RCC 7860 (cell line): ENCODE results near the gene SPEM3.

Experiments
- DNase-seq: peaks from one replicate; pipeline ENCODE4 v3.0.0-alpha.2; 2015; ENCODE audit warnings: low spot score
- FAIRE-seq: peaks from 2 replicates; lab custom pipeline; 2012; peaks lifted over from hg19 to GRCh38; lab: Jason Lieb, UNC

SPEM3 gene

GRCh38 chr17:7403727-7403976 lies 25.0 kb upstream of the SPEM3 start:
- DNase-seq = no peak
- no peak for FAIRE-seq

DNA sequence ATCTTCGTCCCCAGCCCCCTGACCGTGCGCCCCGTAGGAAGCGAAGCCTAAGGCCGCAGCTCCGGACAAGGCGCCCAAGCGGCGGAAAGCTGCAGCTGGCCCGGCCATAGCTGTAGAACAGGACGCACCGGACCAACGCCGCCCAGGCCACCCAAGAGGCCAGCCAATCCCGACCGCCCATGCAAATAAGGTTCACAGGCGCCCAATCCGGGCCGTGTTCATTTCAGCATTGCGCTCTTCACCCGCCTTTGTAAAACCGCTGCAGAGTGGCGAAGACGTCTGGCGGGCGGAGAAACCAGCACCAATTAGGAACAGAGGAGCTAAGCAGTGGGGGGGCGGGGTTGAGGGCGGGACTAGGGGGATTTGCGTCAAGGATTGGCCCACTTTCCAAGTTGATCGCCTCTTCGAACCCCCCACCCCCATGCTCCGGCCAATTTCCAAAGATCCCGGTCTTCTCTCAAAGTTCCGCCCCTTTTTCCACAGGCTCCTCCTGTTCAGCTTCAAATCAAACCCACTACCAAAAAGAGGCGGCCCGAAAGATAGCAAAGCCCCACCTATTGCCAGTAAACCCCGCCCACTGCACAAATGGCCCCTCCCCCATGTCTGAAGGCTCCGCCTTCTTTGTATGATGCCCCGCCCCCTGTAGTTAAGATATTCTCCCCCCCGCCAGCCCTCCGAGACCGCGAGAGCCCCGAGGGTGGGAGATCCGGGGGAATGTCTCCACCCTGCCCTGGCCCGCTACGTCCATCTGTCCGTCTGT lies 24.5 kb upstream of the SPEM3 start, which contains the start of gene TMEM256:
Gene TMEM256, minus strand, starts transcription at position 121 of the 760 bp plus-strand sequence. Its CDS starts 13 bp downstream, at position 108.
- peak; percentile 90 for FAIRE-seq

GRCh38 chr17:7404737-7405349 lies 23.8 kb upstream of the SPEM3 start:
- DNase-seq = no peak
- FAIRE-seq = no peak

More for the DNA sequence above, 24.5 kb upstream of the SPEM3 start, which contains the start of gene TMEM256:
- peak; percentile 96 for DNase-seq

DNA sequence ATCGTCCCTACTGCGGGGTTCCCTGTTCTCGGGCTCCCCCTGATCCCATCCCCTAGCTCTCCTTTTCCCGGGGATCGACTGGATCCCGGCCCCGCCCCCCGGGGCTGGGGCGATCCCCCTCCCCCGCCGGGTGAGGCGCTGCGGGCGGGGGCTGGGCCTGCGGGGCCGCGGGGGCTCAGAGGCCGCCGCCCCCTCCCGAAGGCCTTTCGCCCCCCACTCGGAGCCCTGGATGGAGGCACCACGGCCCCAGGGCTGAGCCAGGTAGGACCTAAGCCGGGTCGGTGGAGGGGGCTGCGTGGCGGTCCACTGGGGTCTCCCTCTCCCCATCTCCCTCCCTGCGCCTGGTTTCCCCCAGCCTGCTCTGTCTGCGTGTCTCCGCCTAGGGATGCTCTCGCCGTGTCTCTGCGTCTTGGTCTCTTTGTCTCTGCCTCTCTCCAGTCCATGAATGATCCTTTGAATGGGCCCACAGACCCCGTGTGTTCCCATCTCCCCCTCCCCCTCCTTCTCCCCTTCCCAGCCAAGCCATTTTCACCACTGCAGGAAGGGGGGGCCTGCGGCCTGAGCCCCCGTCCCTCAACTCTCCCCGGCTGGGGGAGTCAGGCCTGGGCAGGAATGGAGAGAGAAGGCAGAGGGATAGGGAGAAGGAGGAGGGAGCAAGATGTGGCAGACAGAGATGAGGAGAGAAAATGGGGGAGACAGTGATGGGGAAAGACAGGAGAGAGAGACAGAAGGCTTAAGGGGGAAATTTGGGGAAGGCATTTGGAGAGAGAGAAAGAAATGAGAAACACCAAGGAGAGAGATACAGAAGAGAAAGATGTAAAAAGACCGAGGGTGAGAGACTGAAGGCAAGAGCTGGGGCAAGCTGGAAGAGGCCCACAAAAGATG lies 23.1 kb upstream of the SPEM3 start:
- no peak for DNase-seq
- no peak for FAIRE-seq

DNA sequence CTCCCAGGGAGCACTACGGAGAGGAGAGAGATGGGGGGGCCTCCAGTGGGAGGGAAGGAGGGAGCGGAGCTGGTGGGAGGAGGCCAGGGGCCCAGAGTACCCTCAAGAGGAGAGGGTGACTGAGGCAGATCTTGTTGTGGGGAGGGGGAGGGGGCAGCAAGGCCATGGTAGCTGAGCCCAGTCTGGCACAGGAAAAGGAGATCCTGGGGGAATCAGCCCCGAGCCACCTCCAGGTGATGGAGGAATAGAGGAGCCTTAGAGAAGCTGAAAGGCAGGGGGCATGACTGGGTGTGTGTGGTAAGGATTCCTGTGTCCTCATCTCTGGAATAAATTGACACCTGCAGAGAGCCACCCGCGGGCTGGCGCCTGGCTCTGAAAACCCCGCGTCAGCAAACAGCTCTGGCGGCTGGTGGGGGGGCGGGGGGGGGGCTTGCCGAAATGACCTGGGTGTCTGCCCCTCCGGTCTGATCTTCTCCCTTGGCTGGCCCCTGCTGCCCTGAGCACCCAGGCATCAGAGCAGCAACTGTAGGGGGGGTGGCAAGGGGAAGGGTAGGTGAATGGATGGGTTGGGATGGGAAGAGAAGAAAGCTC lies 22.3 kb upstream of the SPEM3 start:
- no peak for FAIRE-seq

GRCh38 chr17:7407082-7407481 lies 21.6 kb upstream of the SPEM3 start:
- no peak for FAIRE-seq
- no peak for DNase-seq

More for the DNA sequence above, 22.3 kb upstream of the SPEM3 start:
- no peak for DNase-seq

GRCh38 chr17:7407485-7408251 lies 21.0 kb upstream of the SPEM3 start, which contains the start of gene NLGN2:
Gene NLGN2, plus strand, starts transcription at chr17:7407845. Its CDS starts 411 bp downstream, at chr17:7408256.
- DNase-seq (no peak), FAIRE-seq (no peak)

- FAIRE-seq = no peak
- no peak for DNase-seq
Measured at GRCh38 chr17:7408252-7408727, 20.4 kb upstream of the SPEM3 start.

DNA sequence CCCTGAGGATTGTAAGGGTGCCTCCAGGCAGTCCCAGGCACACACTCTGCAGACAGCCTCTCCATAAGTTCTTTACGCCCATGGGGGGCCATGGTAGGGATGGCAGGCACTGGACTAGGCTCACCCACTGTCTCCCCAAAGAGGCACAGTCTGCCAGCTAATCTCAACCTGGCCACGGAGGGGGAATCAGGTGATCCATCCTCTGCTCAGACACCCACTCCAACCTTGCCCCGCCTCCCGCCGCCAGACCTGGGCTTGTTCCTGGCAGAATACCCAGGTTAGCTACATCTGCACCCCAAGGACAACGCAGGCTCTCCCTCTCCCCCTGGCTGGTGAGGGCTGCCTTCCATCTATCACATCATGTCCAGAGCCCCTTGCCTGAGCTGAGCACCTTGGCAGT lies 19.8 kb upstream of the SPEM3 start:
- FAIRE-seq (no peak), DNase-seq (no peak)

GRCh38 chr17:7409716-7410115 lies 18.9 kb upstream of the SPEM3 start:
- FAIRE-seq = no peak
- no peak for DNase-seq

DNA sequence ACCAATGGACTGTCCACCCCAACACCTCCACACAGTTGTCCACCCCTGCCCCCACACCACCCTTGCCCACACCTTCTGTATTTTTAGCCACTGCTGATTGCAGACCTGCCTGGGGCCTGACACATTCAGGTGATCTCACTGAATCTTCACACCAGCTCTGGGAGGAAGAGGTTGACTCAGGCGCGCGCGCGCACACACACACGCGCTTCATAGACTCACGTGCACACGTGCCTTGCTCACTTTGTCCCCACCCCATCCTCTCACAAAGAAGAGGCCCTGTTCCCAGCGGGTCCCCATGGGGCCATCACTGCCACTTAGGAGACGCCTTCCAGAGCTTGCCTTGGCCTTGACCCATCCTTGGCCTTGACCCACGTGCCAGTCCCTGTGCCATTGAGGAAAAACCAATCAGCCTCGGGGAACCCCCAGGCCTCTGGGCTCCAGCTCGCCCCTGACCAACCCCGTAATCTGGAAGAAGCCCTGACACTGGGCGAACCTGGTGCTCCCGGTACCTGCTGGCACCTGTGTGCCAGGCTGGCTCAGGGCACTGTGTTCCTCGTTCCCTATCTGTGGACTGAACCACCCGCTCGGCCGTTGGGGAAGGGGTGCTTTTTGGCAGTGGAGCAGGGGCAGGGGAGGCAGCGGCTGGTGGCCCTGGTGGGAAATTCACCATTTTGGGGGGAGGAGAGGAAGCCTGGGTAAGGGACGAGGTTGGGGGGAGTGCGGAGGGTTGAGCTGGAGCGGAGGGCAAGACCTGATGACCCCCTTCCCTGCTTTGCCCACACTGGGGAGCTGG lies 17.8 kb upstream of the SPEM3 start:
- no peak for DNase-seq
- FAIRE-seq = no peak

- DNase-seq (no peak), FAIRE-seq (no peak)
Measured at GRCh38 chr17:7411427-7411750, 17.3 kb upstream of the SPEM3 start.

GRCh38 chr17:7413346-7413985 lies 15.2 kb upstream of the SPEM3 start:
- FAIRE-seq (no peak), DNase-seq (no peak)

DNA sequence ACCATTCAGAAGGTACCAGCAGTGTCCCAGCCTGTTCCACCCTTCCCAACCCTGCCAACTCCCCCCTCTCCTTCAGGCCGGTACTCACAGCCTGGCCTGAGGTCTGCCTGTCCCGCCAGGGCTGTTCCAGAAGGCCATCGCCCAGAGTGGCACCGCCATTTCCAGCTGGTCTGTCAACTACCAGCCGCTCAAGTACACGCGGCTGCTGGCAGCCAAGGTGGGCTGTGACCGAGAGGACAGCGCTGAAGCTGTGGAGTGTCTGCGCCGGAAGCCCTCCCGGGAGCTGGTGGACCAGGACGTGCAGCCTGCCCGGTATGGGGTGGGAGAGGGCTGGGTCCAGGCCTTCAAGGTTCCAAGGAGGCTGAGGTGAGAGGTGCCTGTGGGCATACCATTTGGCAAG lies 13.8 kb upstream of the SPEM3 start:
- no peak for DNase-seq
- FAIRE-seq = no peak

DNA sequence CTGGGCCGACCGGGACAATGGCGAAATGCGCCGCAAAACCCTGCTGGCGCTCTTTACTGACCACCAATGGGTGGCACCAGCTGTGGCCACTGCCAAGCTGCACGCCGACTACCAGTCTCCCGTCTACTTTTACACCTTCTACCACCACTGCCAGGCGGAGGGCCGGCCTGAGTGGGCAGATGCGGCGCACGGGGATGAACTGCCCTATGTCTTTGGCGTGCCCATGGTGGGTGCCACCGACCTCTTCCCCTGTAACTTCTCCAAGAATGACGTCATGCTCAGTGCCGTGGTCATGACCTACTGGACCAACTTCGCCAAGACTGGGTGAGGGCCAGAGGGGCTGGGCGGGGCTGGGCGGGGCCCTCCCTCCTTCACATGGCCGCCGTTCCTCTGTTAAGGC lies 12.9 kb upstream of the SPEM3 start:
- DNase-seq = no peak
- no peak for FAIRE-seq

DNA sequence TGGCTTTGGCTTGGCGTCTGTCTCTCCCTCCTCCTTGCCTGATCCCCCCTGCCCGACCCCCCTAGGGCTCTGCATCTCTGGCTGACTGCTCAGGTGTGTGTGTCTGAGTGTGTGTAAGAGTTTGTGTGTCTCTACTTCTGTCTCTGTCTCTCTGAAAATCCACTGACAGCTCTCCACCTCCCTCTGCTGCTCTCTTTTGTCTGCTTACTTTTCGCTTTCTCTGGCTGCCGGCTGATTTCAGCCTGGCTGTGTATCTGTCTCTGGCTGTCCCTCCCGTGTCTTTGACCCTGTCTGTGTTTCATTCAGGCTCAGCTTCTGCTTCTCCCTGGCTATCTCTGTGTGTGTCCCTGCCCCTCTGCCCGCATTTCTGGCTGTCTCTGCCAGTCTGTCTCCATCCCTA lies 12.3 kb upstream of the SPEM3 start:
- DNase-seq = no peak
- no peak for FAIRE-seq

- FAIRE-seq = no peak
- DNase-seq = no peak
Measured at GRCh38 chr17:7417056-7417655, 11.5 kb upstream of the SPEM3 start.

DNA sequence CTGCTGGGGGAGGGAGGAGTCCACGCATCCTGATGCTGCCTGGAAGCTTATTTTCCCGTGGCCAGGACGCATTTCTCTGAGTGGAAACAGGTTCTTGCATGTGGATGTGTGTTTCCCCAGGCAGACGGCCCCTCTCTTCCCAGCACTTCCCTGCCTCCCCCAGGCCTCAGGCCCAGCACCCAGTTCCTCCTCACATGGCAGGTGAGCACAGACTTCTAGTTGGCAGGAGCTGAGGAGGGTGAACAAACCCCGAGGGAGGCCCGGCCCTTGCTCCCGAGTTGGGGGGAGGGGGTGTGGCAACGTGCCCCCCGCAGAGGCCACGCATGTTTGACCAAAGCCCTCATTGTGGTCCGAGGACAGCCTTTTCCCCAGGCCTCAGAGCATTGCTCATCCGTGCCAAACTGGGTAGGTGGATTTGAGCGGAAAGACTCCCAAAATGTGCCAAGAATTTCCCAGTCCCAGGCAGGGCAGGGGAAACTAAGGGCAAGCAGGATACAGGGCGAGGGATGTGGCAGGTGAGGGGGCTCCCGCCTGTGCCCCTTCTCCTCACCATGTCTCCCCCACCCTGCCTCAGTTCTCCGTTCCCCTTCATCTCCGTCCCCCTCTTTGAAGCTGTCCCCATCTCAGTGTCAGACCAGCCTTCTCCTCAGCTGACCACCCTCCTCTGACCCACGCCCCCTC lies 10.0 kb upstream of the SPEM3 start:
- no peak for FAIRE-seq

More for the DNA sequence above, 10.0 kb upstream of the SPEM3 start:
- no peak for DNase-seq
